Kidney tubule cell (primary cell): ENCODE data around the gene N4BP3.
"Not testable (repeated sequence)": the region's sequence is repeated elsewhere in the genome, so short reads cannot be mapped to it uniquely, and the experiment has no call there.

ENCODE experiments used
- DNase-seq: peaks from one replicate; pipeline ENCODE4 v3.0.0-alpha.2; 2018; ENCODE audit warnings: low spot score

N4BP3 gene

GRCh38 chr5:178122346-178122745 is 9.0 kb downstream of the N4BP3 start:
- DNase-seq, result no peak

- DNase-seq, result no peak
Observed at GRCh38 chr5:178123094-178123965, 10.0 kb downstream of the N4BP3 start.

GRCh38 chr5:178123966-178124925 is 10.9 kb downstream of the N4BP3 start:
- no peak for DNase-seq

- DNase-seq, result no peak
Observed at GRCh38 chr5:178125253-178125906, 12.0 kb downstream of the N4BP3 start.

GRCh38 chr5:178126556-178126955 is 13.2 kb downstream of the N4BP3 start:
- no peak for DNase-seq

- not testable (repeated sequence) for DNase-seq
Observed at GRCh38 chr5:178127300-178128009, 14.1 kb downstream of the N4BP3 start.

- DNase-seq, result no peak
Observed at GRCh38 chr5:178129296-178129695, 16.0 kb downstream of the N4BP3 start.

GRCh38 chr5:178130234-178130575 is 16.9 kb downstream of the N4BP3 start:
- DNase-seq, result not testable (repeated sequence)

- peak; percentile 86 for DNase-seq
Observed at GRCh38 chr5:178130576-178131445, 17.5 kb downstream of the N4BP3 start, which contains the start of gene RMND5B. Gene RMND5B (plus strand): TSS chr5:178131014. CDS start chr5:178138120, 7,106 bp downstream.

- DNase-seq, result no peak
Observed at GRCh38 chr5:178131446-178131996, 18.2 kb downstream of the N4BP3 start.

- no peak for DNase-seq
Observed at GRCh38 chr5:178136990-178137389, 23.7 kb downstream of the N4BP3 start.

- DNase-seq, result no peak
Observed at GRCh38 chr5:178137991-178138390, 24.7 kb downstream of the N4BP3 start.

- DNase-seq, result no peak
Observed at GRCh38 chr5:178141550-178141949, 28.2 kb downstream of the N4BP3 start.

- no peak for DNase-seq
Observed at GRCh38 chr5:178142642-178143041, 29.3 kb downstream of the N4BP3 start.

- DNase-seq, result no peak
Observed at GRCh38 chr5:178143246-178143645, 29.9 kb downstream of the N4BP3 start.

GRCh38 chr5:178143901-178144300 is 30.6 kb downstream of the N4BP3 start:
- DNase-seq, result no peak

GRCh38 chr5:178145965-178146820 is 32.9 kb downstream of the N4BP3 start:
- peak; percentile 73 for DNase-seq

GRCh38 chr5:178147406-178147805 is 34.1 kb downstream of the N4BP3 start:
- no peak for DNase-seq

- no peak for DNase-seq
Observed at GRCh38 chr5:178149199-178149932, 36.0 kb downstream of the N4BP3 start.
